ENCODE measurements around the gene AHI1. TPM values are rescaled to one million over a fixed set of nuclear protein-coding genes. Genes with fewer than 3 reads are reported as not detected.
A peak's percentile ranks its signal among the peaks of the same experiment; 100 is the strongest.

The AHI1 gene
- total RNA-seq, 2 donors from 2014 or later: 16.4 to 49.6 TPM

DNA sequence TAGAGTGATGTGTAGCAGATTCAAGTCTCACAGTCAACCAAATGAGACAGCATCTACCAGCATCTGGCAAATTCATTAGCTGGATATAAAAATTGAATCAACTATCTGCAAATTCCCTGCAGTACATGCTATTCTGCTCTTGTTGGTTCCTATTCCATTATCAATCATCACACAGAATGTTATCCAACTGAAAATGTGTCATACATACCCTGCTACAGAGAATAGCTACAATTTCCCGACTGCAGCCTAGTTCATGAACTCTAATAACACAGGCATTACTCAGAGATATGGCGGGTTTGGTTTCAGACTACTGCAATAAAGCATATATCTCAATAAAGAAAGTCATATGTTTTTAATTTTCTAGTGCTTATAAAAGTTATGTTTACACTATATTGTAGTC is 78.4 kb downstream of the AHI1 start:
- Mint-ChIP-seq H3K9me3 (no peaks in the 10 kb centered on the region), H3K27me3 (no peaks in the 10 kb centered on the region), H3K4me1 (ENCODE audit: low read depth in 2 of 2) (peaks cover 0 to 5% of the 10 kb centered on the region in 2 donors), H3K27ac (no peak overlapping the region), H3K4me3 (no peak overlapping the region), H3K36me3 (no peaks in the 10 kb centered on the region)
- DNase-seq (ENCODE audit: low spot score) (no peak), ATAC-seq (no peak)

- Mint-ChIP-seq H3K27me3 (no peaks in the 10 kb centered on the region), H3K4me1 (ENCODE audit: low read depth in 2 of 2) (no peaks in the 10 kb centered on the region), H3K36me3 (no peaks in the 10 kb centered on the region), H3K4me3 (no peak overlapping the region), H3K9me3 (no peaks in the 10 kb centered on the region), H3K27ac (no peak overlapping the region)
- DNase-seq (ENCODE audit: low spot score): no peak
- ATAC-seq: no peak
Measured at GRCh38 chr6:135418040-135418760, 79.3 kb downstream of the AHI1 start.

- Mint-ChIP-seq H3K36me3 (no peaks in the 10 kb centered on the region), H3K4me3 (no peak overlapping the region), H3K27ac (no peak overlapping the region), H3K9me3 (no peaks in the 10 kb centered on the region), H3K4me1 (ENCODE audit: low read depth in 2 of 2) (no peaks in the 10 kb centered on the region), H3K27me3 (no peaks in the 10 kb centered on the region)
- DNase-seq (ENCODE audit: low spot score): no peak
- ATAC-seq: no peak
Measured at GRCh38 chr6:135412761-135413160, 84.8 kb downstream of the AHI1 start.

DNA sequence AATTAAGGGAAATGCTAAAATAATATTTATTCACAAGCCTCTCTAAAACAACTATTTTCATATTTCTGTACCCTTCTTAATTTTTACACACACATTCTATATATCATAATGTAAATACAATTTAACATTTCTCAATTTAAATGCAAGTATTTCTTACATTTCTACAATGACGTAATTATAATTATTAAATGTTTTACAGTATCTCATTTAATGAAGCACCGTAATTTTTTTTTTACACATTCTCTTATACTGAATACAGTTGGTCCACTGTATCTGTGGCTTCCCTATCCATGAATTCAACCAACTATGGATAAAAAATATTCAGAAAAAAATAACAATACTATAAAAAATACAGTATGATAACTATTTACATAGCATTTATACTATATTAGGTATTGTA is 85.7 kb downstream of the AHI1 start:
- Mint-ChIP-seq H3K4me3 (no peak overlapping the region), H3K9me3 (no peaks in the 10 kb centered on the region), H3K36me3 (no peaks in the 10 kb centered on the region), H3K27ac (no peak overlapping the region), H3K4me1 (ENCODE audit: low read depth in 2 of 2) (no peaks in the 10 kb centered on the region), H3K27me3 (no peaks in the 10 kb centered on the region)
- no peak for DNase-seq (ENCODE audit: low spot score)
- no peak for ATAC-seq

- no peak overlapping the region for H3K27ac Mint-ChIP-seq
- ATAC-seq: no peak
- no peak for DNase-seq (ENCODE audit: low spot score)
- no peaks in the 10 kb centered on the region for H3K4me1 Mint-ChIP-seq (ENCODE audit: low read depth in 2 of 2)
- H3K9me3 Mint-ChIP-seq: no peaks in the 10 kb centered on the region
- no peaks in the 10 kb centered on the region for H3K27me3 Mint-ChIP-seq
- no peaks in the 10 kb centered on the region for H3K36me3 Mint-ChIP-seq
- H3K4me3 Mint-ChIP-seq: no peak overlapping the region
Measured at GRCh38 chr6:135411339-135411738, 86.2 kb downstream of the AHI1 start.

- no peak overlapping the region for H3K27ac Mint-ChIP-seq
- no peaks in the 10 kb centered on the region for H3K36me3 Mint-ChIP-seq
- no peaks in the 10 kb centered on the region for H3K9me3 Mint-ChIP-seq
- DNase-seq (ENCODE audit: low spot score): no peak
- no peak for ATAC-seq
- H3K4me3 Mint-ChIP-seq: no peak overlapping the region
- no peaks in the 10 kb centered on the region for H3K27me3 Mint-ChIP-seq
- no peaks in the 10 kb centered on the region for H3K4me1 Mint-ChIP-seq (ENCODE audit: low read depth in 2 of 2)
Measured at GRCh38 chr6:135410856-135411255, 86.7 kb downstream of the AHI1 start.

- no peak for ATAC-seq
- no peaks in the 10 kb centered on the region for H3K4me1 Mint-ChIP-seq (ENCODE audit: low read depth in 2 of 2)
- no peak for DNase-seq (ENCODE audit: low spot score)
- H3K27ac Mint-ChIP-seq: no peak overlapping the region
- H3K27me3 Mint-ChIP-seq: no peaks in the 10 kb centered on the region
- peaks cover 4% of the 10 kb centered on the region for H3K36me3 Mint-ChIP-seq
- no peak overlapping the region for H3K4me3 Mint-ChIP-seq
- H3K9me3 Mint-ChIP-seq: no peaks in the 10 kb centered on the region
Measured at GRCh38 chr6:135403584-135403983, 94.0 kb downstream of the AHI1 start.

GRCh38 chr6:135402311-135402710 is 95.2 kb downstream of the AHI1 start:
- DNase-seq (ENCODE audit: low spot score) (no peak), ATAC-seq (no peak)
- Mint-ChIP-seq H3K27ac (no peak overlapping the region), H3K4me1 (ENCODE audit: low read depth in 2 of 2) (no peaks in the 10 kb centered on the region), H3K9me3 (no peaks in the 10 kb centered on the region), H3K4me3 (no peak overlapping the region), H3K36me3 (peaks cover 4% of the 10 kb centered on the region), H3K27me3 (no peaks in the 10 kb centered on the region)

DNA sequence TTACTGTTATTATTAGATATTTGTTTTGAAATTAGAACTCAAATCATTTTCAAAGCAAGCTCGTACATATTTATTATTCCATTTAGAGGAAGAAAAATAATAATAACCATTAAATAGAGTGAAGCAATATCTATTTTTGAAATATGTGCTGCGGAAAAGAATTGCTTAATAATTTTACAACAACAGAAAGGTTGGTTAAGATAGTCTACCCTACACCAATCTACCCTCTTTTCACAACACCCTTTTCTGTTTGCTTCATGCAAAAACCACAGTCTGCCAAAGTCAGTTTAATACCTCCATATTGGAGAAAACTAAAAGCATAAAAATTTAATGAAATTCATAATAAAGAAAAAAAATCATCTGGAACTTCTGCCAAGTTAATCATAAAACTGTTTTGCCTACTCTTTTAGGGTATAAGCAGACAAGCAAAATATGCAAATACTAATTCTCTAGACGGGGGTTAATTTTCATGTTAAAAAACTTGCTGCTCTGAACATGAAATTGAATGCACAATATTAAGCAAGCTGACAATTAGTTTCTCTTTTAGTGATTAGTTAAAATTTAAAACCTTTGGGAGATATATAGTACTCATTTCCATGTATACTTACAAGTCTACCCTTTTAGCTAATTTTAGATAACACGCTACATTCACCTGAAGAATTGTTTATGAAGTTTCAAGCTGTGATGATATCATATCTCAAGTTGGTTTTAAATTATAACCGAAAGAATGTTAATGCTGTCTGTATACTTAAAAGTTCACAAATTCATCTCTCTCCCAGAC is 100.2 kb downstream of the AHI1 start:
- Mint-ChIP-seq H3K27me3 (no peaks in the 10 kb centered on the region), H3K9me3 (no peaks in the 10 kb centered on the region), H3K4me3 (no peak overlapping the region), H3K27ac (no peak overlapping the region), H3K36me3 (no peaks in the 10 kb centered on the region), H3K4me1 (ENCODE audit: low read depth in 2 of 2) (no peaks in the 10 kb centered on the region)
- no peak for DNase-seq (ENCODE audit: low spot score)
- ATAC-seq: no peak

GRCh38 chr6:135395136-135395535 is 102.4 kb downstream of the AHI1 start:
- H3K4me3 Mint-ChIP-seq: no peak overlapping the region
- DNase-seq (ENCODE audit: low spot score): no peak
- no peaks in the 10 kb centered on the region for H3K4me1 Mint-ChIP-seq (ENCODE audit: low read depth in 2 of 2)
- no peak for ATAC-seq
- H3K27ac Mint-ChIP-seq: no peak overlapping the region
- no peaks in the 10 kb centered on the region for H3K27me3 Mint-ChIP-seq
- no peaks in the 10 kb centered on the region for H3K36me3 Mint-ChIP-seq
- H3K9me3 Mint-ChIP-seq: no peaks in the 10 kb centered on the region

DNA sequence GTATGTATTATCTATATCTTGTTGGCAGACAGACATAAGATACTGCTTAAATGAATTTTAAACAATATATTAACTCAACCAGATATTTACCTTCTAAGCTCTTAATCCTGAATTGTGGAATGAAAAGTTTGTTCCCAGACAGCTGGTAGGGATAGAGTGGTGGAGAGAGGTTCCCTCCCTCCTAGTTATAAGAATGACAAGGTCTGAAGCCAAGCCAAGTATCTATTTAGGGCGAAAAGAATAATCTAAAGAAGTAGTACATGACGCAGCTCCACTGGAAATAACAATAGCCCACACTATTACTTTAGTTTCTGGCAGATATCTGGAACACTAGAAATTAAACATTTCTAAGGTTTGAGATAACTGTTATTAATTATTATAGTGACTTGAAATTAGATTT is 104.3 kb downstream of the AHI1 start:
- DNase-seq (ENCODE audit: low spot score): no peak
- no peaks in the 10 kb centered on the region for H3K9me3 Mint-ChIP-seq
- H3K4me3 Mint-ChIP-seq: no peak overlapping the region
- no peaks in the 10 kb centered on the region for H3K36me3 Mint-ChIP-seq
- no peak for ATAC-seq
- H3K4me1 Mint-ChIP-seq (ENCODE audit: low read depth in 2 of 2): no peaks in the 10 kb centered on the region
- H3K27ac Mint-ChIP-seq: no peak overlapping the region
- no peaks in the 10 kb centered on the region for H3K27me3 Mint-ChIP-seq

GRCh38 chr6:135390458-135390857 is 107.1 kb downstream of the AHI1 start:
- Mint-ChIP-seq H3K4me1 (ENCODE audit: low read depth in 2 of 2) (no peaks in the 10 kb centered on the region), H3K27me3 (no peaks in the 10 kb centered on the region), H3K36me3 (no peaks in the 10 kb centered on the region), H3K9me3 (no peaks in the 10 kb centered on the region), H3K4me3 (no peak overlapping the region), H3K27ac (no peak overlapping the region)
- no peak for DNase-seq (ENCODE audit: low spot score)
- ATAC-seq: peak in 1 of 2 donors; percentile 69

DNA sequence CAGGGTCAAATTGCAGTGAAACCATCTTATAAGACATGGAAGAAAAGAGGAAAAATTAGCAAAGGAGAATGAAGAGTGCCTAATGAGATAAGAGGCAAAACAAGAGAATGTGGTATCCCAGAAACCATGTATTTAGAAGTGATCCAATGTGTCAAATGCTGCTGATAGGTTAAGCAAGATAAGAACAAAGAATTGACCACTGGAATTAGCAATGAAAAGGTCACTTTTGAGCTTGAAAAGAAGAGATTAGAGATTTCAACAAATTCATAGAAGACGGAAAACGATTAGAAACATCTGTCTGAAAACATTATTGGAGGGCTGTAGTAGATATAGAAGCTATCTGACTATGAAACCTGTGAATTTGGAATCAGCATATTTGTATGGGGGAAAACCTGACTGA is 112.2 kb downstream of the AHI1 start:
- H3K4me3 Mint-ChIP-seq: no peak overlapping the region
- H3K36me3 Mint-ChIP-seq: no peaks in the 10 kb centered on the region
- no peaks in the 10 kb centered on the region for H3K4me1 Mint-ChIP-seq (ENCODE audit: low read depth in 2 of 2)
- no peak for ATAC-seq
- no peaks in the 10 kb centered on the region for H3K27me3 Mint-ChIP-seq
- no peak for DNase-seq (ENCODE audit: low spot score)
- no peak overlapping the region for H3K27ac Mint-ChIP-seq
- no peaks in the 10 kb centered on the region for H3K9me3 Mint-ChIP-seq

DNA sequence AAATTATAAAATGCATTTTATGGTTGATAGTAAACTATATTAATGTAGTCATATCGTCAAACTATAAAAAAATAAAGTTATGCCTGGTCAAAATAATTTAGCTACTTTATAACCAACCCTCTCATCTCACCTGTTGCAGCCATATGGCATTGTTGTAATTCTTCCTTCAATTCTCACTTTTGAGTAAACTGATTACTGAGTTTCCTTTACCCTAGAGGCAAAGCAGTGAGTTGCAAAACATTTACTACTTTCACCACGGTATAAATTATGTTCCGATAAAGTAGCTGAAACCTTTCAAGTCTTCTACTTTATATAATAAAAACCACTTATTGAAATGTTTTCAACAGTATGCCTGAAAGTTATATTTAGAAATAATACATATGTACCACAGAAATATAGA is 113.8 kb downstream of the AHI1 start:
- H3K27ac Mint-ChIP-seq: no peak overlapping the region
- ATAC-seq (no peak), DNase-seq (ENCODE audit: low spot score) (no peak)
- no peaks in the 10 kb centered on the region for H3K36me3 Mint-ChIP-seq
- no peak overlapping the region for H3K4me3 Mint-ChIP-seq
- no peaks in the 10 kb centered on the region for H3K4me1 Mint-ChIP-seq (ENCODE audit: low read depth in 2 of 2)
- H3K27me3 Mint-ChIP-seq: no peaks in the 10 kb centered on the region
- H3K9me3 Mint-ChIP-seq: no peaks in the 10 kb centered on the region
